DND-41 (cell line): ENCODE results near the gene SEPTIN3.

Experiments used
- ATAC-seq: fragments of 200-7000 bp; cut with Tn5 transposase; 3 replicates; pipeline ENCODE4 v1.9.1; 2021; ENCODE audit warnings: low read depth; ENCODE audit not compliant: insufficient read depth
- DNase-seq: peaks from one replicate; pipeline ENCODE4 v3.0.0-alpha.2; 2020
- H2AFZ ChIP-seq: 2 replicates; pipeline ENCODE4 v1.6.0; 2012; ENCODE audit warnings: low read depth, low read length
- H3K27ac ChIP-seq: 2 replicates; pipeline ENCODE4 v1.5.1; 2012; ENCODE audit warnings: low read length, inconsistent platforms
- H3K27me3 ChIP-seq: fragments of 200-600 bp; sonication (generic); 2 replicates; pipeline ENCODE4 v1.6.0; 2012; ENCODE audit warnings: low read length, mild to moderate bottlenecking, inconsistent platforms; ENCODE audit not compliant: insufficient read depth, poor library complexity
- H3K36me3 ChIP-seq: 2 replicates; pipeline ENCODE4 v1.5.1; 2012; ENCODE audit warnings: low read length, inconsistent platforms; ENCODE audit not compliant: insufficient read depth
- H3K4me1 ChIP-seq: 2 replicates; pipeline ENCODE4 v1.5.1; 2012; ENCODE audit warnings: mild to moderate bottlenecking, low read length; ENCODE audit not compliant: insufficient read depth
- H3K4me2 ChIP-seq: 2 replicates; pipeline ENCODE4 v1.6.0; 2012; ENCODE audit warnings: mild to moderate bottlenecking, moderate library complexity, low read length, inconsistent platforms; ENCODE audit not compliant: insufficient read depth
- H3K4me3 ChIP-seq, 2 experiments: fragments of 200-600 bp in 1 of 2; shearing (Covaris generic) in 1 of 2; 2 replicates each; pipeline ENCODE4 v1.5.1; 2012 to 2016; ENCODE audit warnings: inconsistent platforms in 2 of 2, low read length in 2 of 2, mild to moderate bottlenecking in 2 of 2, low read depth in 1 of 2, moderate library complexity in 1 of 2
- H3K79me2 ChIP-seq: 2 replicates; pipeline ENCODE4 v1.6.0; 2012; ENCODE audit warnings: low read length, inconsistent platforms; ENCODE audit not compliant: insufficient read depth
- H3K9ac ChIP-seq: 2 replicates; pipeline ENCODE4 v1.6.0; 2012; ENCODE audit warnings: low read depth, mild to moderate bottlenecking, inconsistent platforms, low read length, moderate library complexity
- H3K9me3 ChIP-seq: 2 replicates; pipeline ENCODE4 v1.5.1; 2012; ENCODE audit warnings: low read length, moderate library complexity, mild to moderate bottlenecking, inconsistent platforms; ENCODE audit not compliant: insufficient read depth, severe bottlenecking
- H4K20me1 ChIP-seq: 2 replicates; pipeline ENCODE4 v1.6.0; 2012; ENCODE audit warnings: low read length; ENCODE audit not compliant: insufficient read depth
- CTCF ChIP-seq: IDR thresholded peaks from 2 replicates; pipeline ENCODE4 v1.5.1; 2012; ENCODE audit warnings: borderline replicate concordance, low read length, moderate library complexity, mild to moderate bottlenecking; ENCODE audit not compliant: poor library complexity, severe bottlenecking; ENCODE audit errors: extremely low read depth
- EZH2 ChIP-seq: IDR thresholded peaks from 3 replicates; pipeline ENCODE4 v1.6.1; 2012; ENCODE audit warnings: borderline replicate concordance, low read depth, mild to moderate bottlenecking, moderate library complexity, low read length, inconsistent platforms; ENCODE audit not compliant: severe bottlenecking

SEPTIN3 gene

GRCh38 chr22:42016111-42016510 is 46.9 kb downstream of the SEPTIN3 start:
- Histone ChIP-seq H3K36me3 (no peaks in the 10 kb centered on the region), H3K4me1 (no peaks in the 10 kb centered on the region), H3K9ac (no peak overlapping the region), H3K4me2 (no peak overlapping the region), H3K79me2 (no peaks in the 10 kb centered on the region), H4K20me1 (no peaks in the 10 kb centered on the region), H3K4me3 (no peak overlapping the region), H3K27me3 (peaks cover 2% of the 10 kb centered on the region), H3K9me3 (no peaks in the 10 kb centered on the region), H2AFZ (no peak overlapping the region), H3K27ac (no peak overlapping the region)
- DNase-seq, result no peak
- TF ChIP-seq CTCF (no peak), EZH2 (no peak)
- ATAC-seq, result no peak

GRCh38 chr22:42018224-42018623 is 49.0 kb downstream of the SEPTIN3 start:
- no peak for TF ChIP-seq CTCF
- Histone ChIP-seq H4K20me1 (no peaks in the 10 kb centered on the region), H3K36me3 (no peaks in the 10 kb centered on the region), H2AFZ (no peak overlapping the region), H3K4me1 (no peaks in the 10 kb centered on the region), H3K4me3 (no peak overlapping the region), H3K9ac (no peak overlapping the region), H3K4me2 (no peak overlapping the region), H3K79me2 (no peaks in the 10 kb centered on the region), H3K9me3 (no peaks in the 10 kb centered on the region), H3K27me3 (peaks cover 2% of the 10 kb centered on the region), H3K27ac (no peak overlapping the region)
- DNase-seq (no peak), ATAC-seq (no peak)
